ENCODE data around the gene EFCAB5. TPM values are rescaled to one million over a fixed set of nuclear protein-coding genes. Genes with fewer than 3 reads are reported as not detected.

Gene EFCAB5
- total RNA-seq, 1 donor from 2014 or later, result not detected

DNA sequence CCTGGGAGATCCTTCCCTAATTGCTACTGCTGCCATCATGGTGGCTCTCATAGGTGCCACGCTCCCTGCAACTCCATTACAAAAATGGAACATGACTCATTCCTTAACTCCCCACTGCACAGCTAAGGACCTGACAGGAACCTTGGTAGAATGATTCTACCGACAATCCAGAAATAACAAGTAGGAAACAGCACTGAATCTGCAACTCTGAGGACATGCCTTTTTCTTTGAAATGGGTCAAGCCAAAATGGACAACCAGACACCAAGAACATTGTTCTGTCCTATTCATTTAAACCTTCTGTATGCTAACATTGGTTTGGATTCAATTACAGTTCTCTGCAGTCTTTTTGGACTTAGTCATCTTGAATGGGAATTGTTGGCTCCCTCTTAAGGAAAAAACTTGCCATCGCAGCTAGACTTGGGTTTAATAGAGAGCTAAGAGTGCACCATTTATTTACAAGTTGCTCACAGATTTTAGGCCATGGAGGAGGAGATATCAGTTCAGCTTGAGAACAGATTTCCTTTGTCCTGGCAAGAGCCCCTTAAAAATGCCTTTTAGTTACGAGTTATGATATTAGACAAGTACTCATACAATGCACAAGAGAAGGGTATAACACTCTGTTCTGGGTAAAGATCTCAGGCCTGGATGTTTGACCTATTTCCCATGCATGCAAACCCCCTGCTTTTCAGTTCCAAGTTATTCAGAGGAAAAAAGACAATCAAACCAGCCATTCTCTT, 154.2 kb downstream of the EFCAB5 start:
- Histone ChIP-seq H3K4me3 (no peak overlapping the region), H3K9me3 (replicated peaks) (no peaks in the 10 kb centered on the region), H3K4me1 (peaks cover 8% of the 10 kb centered on the region), H3K27ac (replicated peaks) (no peak overlapping the region), H3K36me3 (no peaks in the 10 kb centered on the region), H3K27me3 (ENCODE audit: low read depth) (peaks cover 10% of the 10 kb centered on the region)
- DNase-seq, result no peak
- TF ChIP-seq, protein P1, sequence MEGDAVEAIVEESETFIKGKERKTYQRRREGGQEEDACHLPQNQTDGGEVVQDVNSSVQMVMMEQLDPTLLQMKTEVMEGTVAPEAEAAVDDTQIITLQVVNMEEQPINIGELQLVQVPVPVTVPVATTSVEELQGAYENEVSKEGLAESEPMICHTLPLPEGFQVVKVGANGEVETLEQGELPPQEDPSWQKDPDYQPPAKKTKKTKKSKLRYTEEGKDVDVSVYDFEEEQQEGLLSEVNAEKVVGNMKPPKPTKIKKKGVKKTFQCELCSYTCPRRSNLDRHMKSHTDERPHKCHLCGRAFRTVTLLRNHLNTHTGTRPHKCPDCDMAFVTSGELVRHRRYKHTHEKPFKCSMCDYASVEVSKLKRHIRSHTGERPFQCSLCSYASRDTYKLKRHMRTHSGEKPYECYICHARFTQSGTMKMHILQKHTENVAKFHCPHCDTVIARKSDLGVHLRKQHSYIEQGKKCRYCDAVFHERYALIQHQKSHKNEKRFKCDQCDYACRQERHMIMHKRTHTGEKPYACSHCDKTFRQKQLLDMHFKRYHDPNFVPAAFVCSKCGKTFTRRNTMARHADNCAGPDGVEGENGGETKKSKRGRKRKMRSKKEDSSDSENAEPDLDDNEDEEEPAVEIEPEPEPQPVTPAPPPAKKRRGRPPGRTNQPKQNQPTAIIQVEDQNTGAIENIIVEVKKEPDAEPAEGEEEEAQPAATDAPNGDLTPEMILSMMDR (IDR thresholded peaks at IDR 0.05; ENCODE audit: borderline replicate concordance), result peak; percentile 49
- intact Hi-C loops (cut with micrococcal nuclease), result no loop called here

DNA sequence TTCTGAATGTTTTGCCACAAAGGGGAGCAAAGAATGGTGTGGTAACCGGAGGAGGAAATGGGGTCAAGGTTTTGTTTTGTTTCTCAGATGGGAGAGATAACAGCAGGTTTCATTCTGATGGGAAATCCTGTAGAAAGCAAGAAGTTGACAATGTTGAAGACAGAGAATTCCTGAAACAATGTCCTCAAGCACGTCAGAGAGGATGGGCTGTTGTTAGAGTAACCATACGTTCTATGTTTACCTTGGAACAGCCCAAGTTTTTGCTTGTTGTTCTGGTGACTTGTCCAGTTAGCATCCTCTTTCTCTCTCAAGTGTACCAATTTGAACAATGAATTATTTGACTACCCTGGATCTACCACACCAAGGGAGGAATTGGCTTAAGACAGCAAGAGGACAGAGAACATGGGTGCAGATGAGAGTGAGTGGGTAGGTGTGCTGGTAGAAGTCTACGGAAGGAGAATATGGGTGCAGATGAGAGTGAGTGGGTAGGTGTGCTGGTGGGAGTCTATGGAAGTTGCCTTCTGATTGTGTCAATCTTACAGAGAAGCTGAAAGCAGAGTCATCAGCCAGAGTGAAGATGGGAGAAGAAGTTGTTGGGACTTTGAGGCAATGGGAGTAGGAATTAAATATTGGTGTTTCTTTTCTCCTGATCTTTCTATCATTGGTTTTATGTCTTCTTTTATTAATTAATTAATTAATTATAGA, 160.4 kb downstream of the EFCAB5 start:
- Histone ChIP-seq H3K36me3 (no peaks in the 10 kb centered on the region), H3K4me3 (no peak overlapping the region), H3K9me3 (replicated peaks) (no peaks in the 10 kb centered on the region), H3K27me3 (ENCODE audit: low read depth) (peaks cover 7% of the 10 kb centered on the region), H3K4me1 (peaks cover 6% of the 10 kb centered on the region), H3K27ac (replicated peaks) (no peak overlapping the region)
- no peak for DNase-seq
- intact Hi-C loops (cut with micrococcal nuclease), result loop anchor here (10.0 kb wide), 1 partner anchor 233 kb away; the partner anchor contains the start of gene TMIGD1
- TF ChIP-seq, protein P1 (IDR thresholded peaks at IDR 0.05; ENCODE audit: borderline replicate concordance), result no peak

DNA sequence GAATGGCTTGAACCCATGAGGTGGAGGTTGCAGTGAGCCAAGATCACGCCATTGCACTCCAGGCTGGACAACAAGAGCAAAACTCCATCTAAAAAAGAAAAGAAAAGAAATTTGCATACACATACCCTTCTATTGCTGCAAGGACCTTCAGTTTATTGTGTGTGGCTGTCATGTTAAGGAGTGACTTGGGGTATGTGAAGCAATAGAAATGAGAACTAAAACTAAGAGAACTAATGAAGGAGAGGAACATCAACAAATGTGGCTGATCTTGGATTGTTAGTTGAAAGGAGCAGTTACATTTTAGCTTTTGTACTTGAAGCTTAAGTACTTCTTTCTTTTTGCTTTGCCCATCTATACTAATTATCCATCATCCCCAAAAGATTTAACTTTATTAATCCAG, 162.5 kb downstream of the EFCAB5 start:
- no peak overlapping the region for H3K27ac ChIP-seq (replicated peaks)
- no peaks in the 10 kb centered on the region for H3K9me3 ChIP-seq (replicated peaks)
- H3K27me3 ChIP-seq (ENCODE audit: low read depth), result peaks cover 7% of the 10 kb centered on the region
- no peak overlapping the region for H3K4me3 ChIP-seq
- no peak for DNase-seq
- TF ChIP-seq, protein P1 (IDR thresholded peaks at IDR 0.05; ENCODE audit: borderline replicate concordance), result no peak
- intact Hi-C loops (cut with micrococcal nuclease), result loop anchor here (10.0 kb wide), 1 partner anchor 231 kb away; the partner anchor contains the start of gene TMIGD1
- peaks cover 6% of the 10 kb centered on the region for H3K4me1 ChIP-seq
- no peaks in the 10 kb centered on the region for H3K36me3 ChIP-seq

DNA sequence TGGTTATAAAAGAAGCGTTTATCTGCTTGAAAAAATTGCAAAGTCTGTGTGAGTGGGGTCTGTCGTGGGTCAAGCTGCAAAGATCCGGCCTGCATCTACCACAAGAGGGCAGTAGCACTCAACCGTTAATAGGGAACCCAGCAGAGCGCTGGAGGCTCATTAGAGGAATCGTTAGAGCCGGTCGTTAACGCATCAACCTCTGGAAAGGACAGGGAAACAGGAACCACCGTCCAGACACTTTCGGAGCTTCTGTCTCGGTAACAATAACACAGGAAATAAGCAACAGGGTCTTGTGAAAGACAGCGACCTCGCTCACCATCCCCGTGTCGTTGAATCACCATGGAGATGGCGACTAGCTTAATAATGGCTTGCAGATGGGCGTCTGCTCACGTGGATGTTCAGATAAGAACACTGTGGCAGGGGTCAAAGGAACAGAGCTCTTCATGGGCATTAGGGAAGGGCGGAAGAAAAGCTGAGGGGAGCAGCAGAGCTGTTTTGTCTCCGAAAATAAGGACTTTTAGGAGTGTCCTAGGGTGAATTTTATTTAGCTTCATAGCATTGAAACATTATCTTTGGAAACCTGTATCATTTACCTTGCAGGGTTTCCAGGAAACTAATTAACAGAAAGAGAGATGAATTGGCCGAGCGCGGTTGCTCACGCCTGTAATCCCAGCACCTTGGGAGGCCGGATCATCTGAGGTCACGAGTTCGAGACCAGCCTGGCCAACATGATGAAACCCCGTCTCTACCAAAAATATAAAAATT, 163.3 kb downstream of the EFCAB5 start:
- peaks cover under 1% of the 10 kb centered on the region for H3K27me3 ChIP-seq (ENCODE audit: low read depth)
- H3K4me3 ChIP-seq, result peak overlapping the region; percentile 57
- intact Hi-C loops (cut with micrococcal nuclease), result loop anchor here (10.0 kb wide), 1 partner anchor 230 kb away; the partner anchor contains the start of gene TMIGD1
- H3K4me1 ChIP-seq, result peaks cover 6% of the 10 kb centered on the region
- H3K9me3 ChIP-seq (replicated peaks), result no peaks in the 10 kb centered on the region
- TF ChIP-seq, protein P1 (IDR thresholded peaks at IDR 0.05; ENCODE audit: borderline replicate concordance), result peak; percentile 95
- DNase-seq, result peak; percentile 62
- H3K27ac ChIP-seq (replicated peaks), result peak overlapping the region; percentile 30
- H3K36me3 ChIP-seq, result no peaks in the 10 kb centered on the region

DNA sequence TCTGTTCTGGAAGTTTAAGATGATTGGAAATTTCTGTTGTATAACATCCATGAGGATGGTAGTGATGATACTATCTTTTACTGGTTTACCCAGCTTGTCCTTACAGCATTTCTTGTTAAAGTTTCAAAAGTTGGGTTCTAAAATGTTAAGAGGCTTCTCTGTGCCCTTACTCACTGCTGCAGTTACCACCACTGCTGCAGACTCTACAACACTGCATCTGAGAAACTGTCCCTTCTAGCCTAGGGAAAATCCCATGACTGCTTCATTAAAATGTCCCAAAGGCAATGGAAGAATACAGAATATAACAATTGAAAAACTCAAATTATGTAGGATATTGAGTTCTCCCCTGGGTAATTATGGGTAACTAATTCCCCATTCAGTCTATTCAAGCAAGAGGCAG, 171.4 kb downstream of the EFCAB5 start:
- no peaks in the 10 kb centered on the region for H3K36me3 ChIP-seq
- no peak overlapping the region for H3K27ac ChIP-seq (replicated peaks)
- no peaks in the 10 kb centered on the region for H3K27me3 ChIP-seq (ENCODE audit: low read depth)
- no peak for DNase-seq
- intact Hi-C loops (cut with micrococcal nuclease), result no loop called here
- peaks cover 11% of the 10 kb centered on the region for H3K4me1 ChIP-seq
- no peak overlapping the region for H3K4me3 ChIP-seq
- H3K9me3 ChIP-seq (replicated peaks), result no peaks in the 10 kb centered on the region
- TF ChIP-seq, protein P1 (IDR thresholded peaks at IDR 0.05; ENCODE audit: borderline replicate concordance), result no peak

All from left ventricle myocardium inferior (tissue), 1 donor.